A549 (cell line): ENCODE measurements around the gene AAGAB. TPM values are rescaled to one million over a fixed set of nuclear protein-coding genes. Genes with fewer than 3 reads are reported as not detected.

Experiments used
- ATAC-seq, 2 experiments: fragments of 200-7000 bp in 1 of 2; fragments of >200 bp in 1 of 2; cut with Nextera tagmentation in 1 of 2; cut with Tn5 transposase in 1 of 2; 3 replicates each; pipeline versions ENCODE4 v1.8.0 to v1.9.1; 2018 to 2020; ENCODE audit warnings: mild to moderate bottlenecking in 1 of 2, moderate library complexity in 1 of 2
- CTCF ChIA-PET: fragments of 300-600 bp; sonication (Branson Sonifier 250); formaldehyde crosslinking; extraction: SDS; loops from one replicate; lab custom pipeline; 2021; ENCODE audit warnings: antibody characterized with exemption, inconsistent platforms; lab: Yijun Ruan, JAX
- POLR2A ChIA-PET: fragments of 350-600 bp; formaldehyde crosslinking; extraction: SDS; loops from one replicate; lab custom pipeline; 2021; ENCODE audit warnings: antibody characterized with exemption, inconsistent platforms; lab: Yijun Ruan, JAX
- DNase-seq, 2 experiments: peaks; one replicate each; pipeline versions ENCODE4 v3.0.0 to v3.0.0-alpha.2; 2011 to 2016; ENCODE audit warnings: low read depth in 1 of 2, low spot score in 1 of 2
- FAIRE-seq: peaks from 2 replicates; lab custom pipeline; 2011; peaks lifted over from hg19 to GRCh38; lab: Jason Lieb, UNC
- H3K27ac ChIP-seq, 2 experiments: fragments of >200 bp; sonication (Bioruptor Twin); formaldehyde crosslinking; 3 replicates each; pipeline ENCODE4 v1.5.1; 2016 to 2017
- H3K4me1 ChIP-seq: fragments of >200 bp; sonication (Bioruptor Twin); formaldehyde crosslinking; 3 replicates; pipeline ENCODE4 v1.6.1; 2016
- H3K4me2 ChIP-seq: fragments of >200 bp; sonication (Bioruptor Twin); formaldehyde crosslinking; 3 replicates; pipeline ENCODE4 v1.6.1; 2016
- H3K4me3 ChIP-seq: fragments of >200 bp; sonication (Bioruptor Twin); formaldehyde crosslinking; 3 replicates; pipeline ENCODE4 v1.5.1; 2016
- H3K9me3 ChIP-seq: fragments of >200 bp; sonication (Bioruptor Twin); formaldehyde crosslinking; 3 replicates; pipeline ENCODE4 v1.6.1; 2016
- CHD2 ChIP-seq: fragments of 150-350 bp; IDR thresholded peaks from 2 replicates; pipeline ENCODE4 v1.6.1; 2014; ENCODE audit warnings: low read length; ENCODE audit not compliant: partially characterized antibody
- HOXA7 ChIP-seq: fragments of 250-450 bp; sonication (Bioruptor Pico); IDR thresholded peaks from 2 replicates; pipeline ENCODE4 v1.5.0; 2020; ENCODE audit warnings: mild to moderate bottlenecking, moderate library complexity
- HOXB5 ChIP-seq: fragments of 250-450 bp; sonication (Bioruptor Pico); IDR thresholded peaks from 2 replicates; pipeline ENCODE4 v1.5.0; 2020; ENCODE audit warnings: mild to moderate bottlenecking, moderate library complexity
- JUN ChIP-seq, 2 experiments: fragments of >200 bp; sonication (Bioruptor Twin); formaldehyde crosslinking; IDR thresholded peaks; 2 replicates in 1 of 2; 3 replicates in 1 of 2; pipeline ENCODE4 v1.6.1; 2016 to 2017
- MAFK ChIP-seq: fragments of 450-650 bp; IDR thresholded peaks from 2 replicates; pipeline ENCODE4 v1.6.1; 2014; ENCODE audit not compliant: partially characterized antibody
- NPAS2 ChIP-seq: fragments of 250-450 bp; sonication (Bioruptor Pico); IDR thresholded peaks from 2 replicates; pipeline ENCODE4 v1.8.0; 2022; ENCODE audit warnings: mild to moderate bottlenecking, moderate library complexity, borderline replicate concordance
- NR3C1 ChIP-seq: fragments of >200 bp; sonication (Bioruptor Twin); formaldehyde crosslinking; IDR thresholded peaks from 3 replicates; pipeline ENCODE4 v1.6.1; 2017
- POLR2AphosphoS2 ChIP-seq: conservative IDR thresholded peaks from 2 replicates; pipeline ENCODE4 v1.6.1; 2012; ENCODE audit warnings: low read length, improper control_type of control experiment, inconsistent platforms
- RAD21 ChIP-seq, 2 experiments: fragments of >200 bp in 1 of 2; sonication (Bioruptor Twin) in 1 of 2; formaldehyde crosslinking in 1 of 2; IDR thresholded peaks in 1 of 2; conservative IDR thresholded peaks in 1 of 2; 2 replicates in 1 of 2; 3 replicates in 1 of 2; pipeline ENCODE4 v1.6.1; 2012 to 2018; ENCODE audit warnings: inconsistent platforms in 1 of 2
- TFCP2L1 ChIP-seq: fragments of 250-450 bp; sonication (Bioruptor Pico); IDR thresholded peaks from 2 replicates; pipeline ENCODE4 v1.5.0; 2021; ENCODE audit warnings: mild to moderate bottlenecking
- TP53 ChIP-seq: fragments of 250-450 bp; sonication (Bioruptor Pico); IDR thresholded peaks from 2 replicates; pipeline ENCODE4 v1.5.0; 2021; ENCODE audit warnings: mild to moderate bottlenecking, moderate library complexity
- WGBS: methylation state at CpG from one replicate; pipeline ENCODE4 v1.1.6; 2017; ENCODE audit errors: missing lambda C conversion rate; 5-methylcytosine and 5-hydroxymethylcytosine counted together
- polyA plus RNA-seq, 4 experiments: library from polyadenylated mRNA; depleted of rRNA in 3 of 4; stranded (reverse); fragments of >200 nt; fragmentation: RNase III in 1 of 4; extraction: RNeasy Plus Mini Kit Qiagen cat#74134 plus additional on column Dnase treatment in 1 of 4; gene quantifications; 2 replicates in 3 of 4; 3 replicates in 1 of 4; pipeline ENCODE4 v1.2.3, GENCODE V29; 2011 to 2017
- TF ChIP-seq, protein P1 (sequence below): IDR thresholded peaks from 2 replicates; pipeline ENCODE4 v1.6.1; 2012; ENCODE audit warnings: low read depth, borderline replicate concordance
- TF ChIP-seq, protein P2 (sequence below): fragments of 250-450 bp; sonication (Bioruptor Pico); IDR thresholded peaks from 2 replicates; pipeline ENCODE4 v1.5.0; 2021; ENCODE audit warnings: mild to moderate bottlenecking, moderate library complexity, borderline replicate concordance
- TF ChIP-seq, protein P3 (sequence below): IDR thresholded peaks from 2 replicates; pipeline ENCODE4 v1.6.1; 2012

AAGAB gene
- polyA plus RNA-seq, 2 of the 4 experiments (the other 2 are of a cell fraction) = 68.9 to 107 TPM

DNA sequence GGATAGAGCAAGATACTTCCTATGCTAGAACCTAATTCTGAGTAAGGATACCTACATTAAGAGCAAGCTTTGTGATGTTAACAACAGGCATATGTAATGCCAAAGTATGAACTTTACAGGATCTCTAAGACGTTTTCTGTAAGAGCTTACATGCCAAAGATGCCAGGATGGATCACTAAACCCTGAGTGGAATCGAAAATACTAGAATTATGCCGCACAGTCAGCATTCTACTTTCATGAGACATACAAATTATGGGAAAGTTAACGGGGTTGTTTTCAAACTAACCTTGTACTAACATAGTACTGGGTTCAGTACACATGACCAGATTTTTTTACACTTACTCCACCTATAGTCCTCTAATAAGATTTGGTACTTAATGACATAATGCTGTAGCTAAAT is 55.1 kb downstream of the AAGAB start:
- no peaks in the 10 kb centered on the region for H3K9me3 ChIP-seq
- WGBS = 77% methylated on average over 4 of the region's 4 CpGs
- peak; percentile 56 for FAIRE-seq
- peak; percentile 6; the same call in 1 of the 2 replicates for TF ChIP-seq POLR2AphosphoS2
- peak; percentile 80 for TF ChIP-seq MAFK
- 0 out of 2 replicates have a peak, but pooled peaks have one; percentile 25 for TF ChIP-seq TFCP2L1
- TF ChIP-seq NR3C1 = no peak
- TF ChIP-seq NPAS2 (CRISPR knock-in tag) = no peak
- TF ChIP-seq, all 56 proteins: peak for 3
- Histone ChIP-seq H3K4me2 (no peak overlapping the region), H3K4me3 (no peak overlapping the region), H3K4me1 (peaks cover 19% of the 10 kb centered on the region), H3K27ac (no peak overlapping the region)
- ChIA-PET CTCF (interaction anchor here (1.2 to 10.5 kb wide), 7 partner anchors 9 to 252 kb away, joined by 3 to 63 read pairs (median 4); no protein-coding TSS in a partner anchor), POLR2A (no interaction called here)
- ATAC-seq (no peak), DNase-seq (no peak)

DNA sequence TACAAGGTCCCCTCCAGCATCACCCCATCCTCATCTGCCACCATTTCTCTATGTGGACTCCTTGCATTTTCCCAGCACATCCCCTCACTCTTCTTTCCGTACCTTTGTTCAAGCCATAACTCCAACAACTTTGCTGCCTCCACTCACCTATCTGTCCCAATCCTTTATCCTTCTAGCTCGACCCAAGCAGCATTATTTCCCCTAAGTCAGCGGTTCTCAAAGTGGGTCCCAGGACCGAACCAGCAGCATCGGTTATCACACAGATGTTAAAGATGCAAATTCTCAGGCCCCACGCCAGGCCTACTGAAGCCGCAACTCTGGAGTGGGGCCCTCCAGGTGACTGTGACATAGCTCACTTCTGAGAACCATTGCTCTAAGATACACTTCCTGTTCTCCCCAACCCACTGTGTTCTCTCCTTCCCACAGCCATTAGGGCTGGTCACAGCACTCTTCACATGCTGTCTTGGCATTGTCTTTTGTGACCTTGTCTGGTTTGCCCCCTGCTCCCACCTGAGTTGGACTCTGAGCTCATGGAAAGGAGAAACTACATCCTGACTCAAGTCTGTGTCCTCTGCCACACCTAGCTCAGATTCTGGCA is 56.2 kb downstream of the AAGAB start:
- H3K4me2 ChIP-seq = no peak overlapping the region
- 94% methylated on average over 7 of the region's 7 CpGs for WGBS
- FAIRE-seq (no peak), ATAC-seq (peak; percentile 17 to 36; a peak in 5 of 6 replicates), DNase-seq (peak in 1 of 2 experiments; percentile 19)
- H3K9me3 ChIP-seq = no peaks in the 10 kb centered on the region
- ChIA-PET CTCF (interaction anchor here (0.8 to 10.5 kb wide), 7 partner anchors 10 to 251 kb away, joined by 3 to 63 read pairs (median 4); no protein-coding TSS in a partner anchor), POLR2A (no interaction called here)
- no peak overlapping the region for H3K4me3 ChIP-seq
- peak overlapping the region in 1 of 2 experiments; percentile 26; a peak in 1 of 6 replicates for H3K27ac ChIP-seq
- peak; percentile 13; the same call in 1 of the 2 replicates for TF ChIP-seq TP53 (CRISPR knock-in tag)
- peak; percentile 89 for TF ChIP-seq MAFK
- TF ChIP-seq, protein P1, sequence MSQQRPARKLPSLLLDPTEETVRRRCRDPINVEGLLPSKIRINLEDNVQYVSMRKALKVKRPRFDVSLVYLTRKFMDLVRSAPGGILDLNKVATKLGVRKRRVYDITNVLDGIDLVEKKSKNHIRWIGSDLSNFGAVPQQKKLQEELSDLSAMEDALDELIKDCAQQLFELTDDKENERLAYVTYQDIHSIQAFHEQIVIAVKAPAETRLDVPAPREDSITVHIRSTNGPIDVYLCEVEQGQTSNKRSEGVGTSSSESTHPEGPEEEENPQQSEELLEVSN = no peak
- TF ChIP-seq CHD2 = peak; percentile 46
- peaks cover 24% of the 10 kb centered on the region for H3K4me1 ChIP-seq

DNA sequence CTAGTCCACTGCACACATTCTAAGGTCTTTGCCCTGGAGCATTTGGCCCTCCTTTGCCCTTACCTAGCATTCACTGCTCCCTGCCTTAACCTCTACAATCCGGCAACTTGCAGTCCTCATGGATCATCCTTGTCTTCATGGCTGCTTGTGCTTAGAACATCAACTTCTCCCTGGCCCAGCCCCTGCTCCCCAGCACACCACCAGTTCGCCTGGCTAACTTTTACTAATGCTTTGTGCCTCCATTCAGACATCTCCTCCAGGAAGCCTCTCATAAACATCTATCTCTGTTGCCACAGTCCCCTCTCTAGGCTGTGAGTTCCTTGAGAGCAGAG is 57.1 kb downstream of the AAGAB start:
- Histone ChIP-seq H3K4me3 (no peak overlapping the region), H3K4me2 (no peak overlapping the region), H3K27ac (peak overlapping the region in 1 of 2 experiments; percentile 65; a peak in 3 of 6 replicates), H3K4me1 (peaks cover 29% of the 10 kb centered on the region), H3K9me3 (no peaks in the 10 kb centered on the region)
- ATAC-seq (peak in 1 of 2 experiments; percentile 13; a peak in 2 of 6 replicates), FAIRE-seq (no peak), DNase-seq (peak in 1 of 2 experiments; percentile 51)
- POLR2A ChIA-PET = no interaction called here
- TF ChIP-seq TFCP2L1 (0 out of 2 replicates have a peak, but pooled peaks have one; percentile 13), RAD21 (conservative IDR thresholded peaks at IDR 0.05 in 1 of 2, IDR thresholded peaks at IDR 0.05 in 1 of 2) (0 out of 5 replicates have a peak, but pooled peaks of 1 of the 2 experiments have one; percentile 2), POLR2AphosphoS2 (no peak; the same call in 1 of the 2 replicates), JUN (IDR thresholded peaks at IDR 0.05) (no peak), HOXB5 (CRISPR knock-in tag) (0 out of 2 replicates have a peak, but pooled peaks have one; percentile 33), HOXA7 (CRISPR knock-in tag) (no peak)
- TF ChIP-seq, protein P2, sequence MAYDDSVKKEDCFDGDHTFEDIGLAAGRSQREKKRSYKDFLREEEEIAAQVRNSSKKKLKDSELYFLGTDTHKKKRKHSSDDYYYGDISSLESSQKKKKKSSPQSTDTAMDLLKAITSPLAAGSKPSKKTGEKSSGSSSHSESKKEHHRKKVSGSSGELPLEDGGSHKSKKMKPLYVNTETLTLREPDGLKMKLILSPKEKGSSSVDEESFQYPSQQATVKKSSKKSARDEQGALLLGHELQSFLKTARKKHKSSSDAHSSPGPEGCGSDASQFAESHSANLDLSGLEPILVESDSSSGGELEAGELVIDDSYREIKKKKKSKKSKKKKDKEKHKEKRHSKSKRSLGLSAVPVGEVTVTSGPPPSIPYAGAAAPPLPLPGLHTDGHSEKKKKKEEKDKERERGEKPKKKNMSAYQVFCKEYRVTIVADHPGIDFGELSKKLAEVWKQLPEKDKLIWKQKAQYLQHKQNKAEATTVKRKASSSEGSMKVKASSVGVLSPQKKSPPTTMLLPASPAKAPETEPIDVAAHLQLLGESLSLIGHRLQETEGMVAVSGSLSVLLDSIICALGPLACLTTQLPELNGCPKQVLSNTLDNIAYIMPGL = no peak
- TF ChIP-seq, protein P3, sequence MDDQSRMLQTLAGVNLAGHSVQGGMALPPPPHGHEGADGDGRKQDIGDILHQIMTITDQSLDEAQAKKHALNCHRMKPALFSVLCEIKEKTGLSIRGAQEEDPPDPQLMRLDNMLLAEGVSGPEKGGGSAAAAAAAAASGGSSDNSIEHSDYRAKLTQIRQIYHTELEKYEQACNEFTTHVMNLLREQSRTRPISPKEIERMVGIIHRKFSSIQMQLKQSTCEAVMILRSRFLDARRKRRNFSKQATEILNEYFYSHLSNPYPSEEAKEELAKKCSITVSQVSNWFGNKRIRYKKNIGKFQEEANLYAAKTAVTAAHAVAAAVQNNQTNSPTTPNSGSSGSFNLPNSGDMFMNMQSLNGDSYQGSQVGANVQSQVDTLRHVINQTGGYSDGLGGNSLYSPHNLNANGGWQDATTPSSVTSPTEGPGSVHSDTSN = peak; percentile 61
- CTCF ChIA-PET = interaction anchor here (1.2 to 10.5 kb wide), 2 partner anchors 106 to 250 kb away, joined by 3 to 63 read pairs; no protein-coding TSS in a partner anchor
- 90% methylated on average over 2 of the region's 2 CpGs for WGBS
